ENCODE results near the gene PEAR1.
A peak's percentile ranks its signal among the peaks of the same experiment; 100 is the strongest.

Gene PEAR1

DNA sequence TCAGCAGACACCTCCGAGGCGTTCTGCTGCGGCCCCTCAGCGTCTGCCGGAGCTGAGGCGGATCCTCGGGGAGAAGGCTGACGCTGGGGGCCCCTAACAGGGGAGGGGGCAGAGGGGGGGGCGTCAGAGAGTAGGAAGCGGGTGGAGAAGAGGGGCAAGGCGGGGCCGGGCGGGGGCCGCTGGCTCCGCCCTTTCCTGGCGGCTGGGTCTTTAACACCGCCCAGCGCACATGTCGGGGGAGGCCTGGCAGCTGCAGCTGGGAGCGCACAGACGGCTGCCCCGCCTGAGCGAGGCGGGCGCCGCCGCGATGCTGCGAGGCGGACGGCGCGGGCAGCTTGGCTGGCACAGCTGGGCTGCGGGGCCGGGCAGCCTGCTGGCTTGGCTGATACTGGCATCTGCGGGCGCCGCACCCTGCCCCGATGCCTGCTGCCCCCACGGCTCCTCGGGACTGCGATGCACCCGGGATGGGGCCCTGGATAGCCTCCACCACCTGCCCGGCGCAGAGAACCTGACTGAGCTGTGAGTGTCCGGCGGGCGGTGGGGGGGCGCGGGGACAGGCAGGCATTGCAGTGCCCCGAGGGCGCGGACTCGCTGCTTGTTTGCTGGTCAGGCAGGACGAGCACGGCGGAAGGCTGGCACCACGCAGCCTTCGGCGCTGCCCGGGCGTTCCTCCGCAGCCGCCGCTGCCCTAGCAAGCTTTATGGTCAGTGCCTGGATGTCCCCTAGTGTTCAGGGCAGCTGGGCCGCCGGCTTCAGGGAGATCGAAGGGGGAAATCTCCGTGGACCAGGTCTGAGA is 32.7 kb upstream of the PEAR1 start, which contains the start of gene NTRK1:
Gene NTRK1 (plus strand): TSS at position 238 of the 796 bp plus-strand sequence. CDS start 70 bp downstream, at position 308.
- DNase-seq: peak; percentile 41 to 64

GRCh38 chr1:156862584-156862983 is 30.9 kb upstream of the PEAR1 start:
- DNase-seq: no peak

DNA sequence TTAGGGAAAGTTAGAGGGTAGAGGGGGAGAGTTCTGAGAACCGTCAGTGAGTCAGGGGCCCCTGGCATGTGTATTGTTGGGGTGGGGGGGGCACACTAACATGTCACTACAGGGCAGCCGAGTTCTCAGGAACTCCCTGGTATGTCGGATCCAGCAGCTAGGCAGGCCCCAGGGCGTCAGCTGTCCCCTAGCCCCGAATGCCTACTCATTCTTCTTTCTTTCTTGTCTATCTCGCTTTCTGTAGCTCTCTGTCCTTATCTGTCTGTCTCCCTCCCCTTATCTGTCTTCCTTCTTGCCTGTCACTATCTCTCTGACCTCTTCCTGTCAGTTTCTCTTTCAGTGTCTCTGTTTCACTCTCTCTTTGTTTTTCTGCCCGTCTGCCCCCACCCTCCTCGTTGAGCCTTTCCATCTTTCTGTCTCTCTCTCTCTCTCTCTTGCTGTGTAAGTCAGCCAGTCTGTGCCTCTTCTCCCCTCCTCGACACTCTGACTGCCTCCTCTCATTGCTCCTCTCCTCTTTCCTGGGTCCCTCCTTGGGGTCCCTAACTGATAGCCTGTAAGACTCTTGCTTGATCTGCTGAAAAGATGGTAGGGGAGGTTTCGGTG is 30.4 kb upstream of the PEAR1 start:
- no peak for DNase-seq

DNA sequence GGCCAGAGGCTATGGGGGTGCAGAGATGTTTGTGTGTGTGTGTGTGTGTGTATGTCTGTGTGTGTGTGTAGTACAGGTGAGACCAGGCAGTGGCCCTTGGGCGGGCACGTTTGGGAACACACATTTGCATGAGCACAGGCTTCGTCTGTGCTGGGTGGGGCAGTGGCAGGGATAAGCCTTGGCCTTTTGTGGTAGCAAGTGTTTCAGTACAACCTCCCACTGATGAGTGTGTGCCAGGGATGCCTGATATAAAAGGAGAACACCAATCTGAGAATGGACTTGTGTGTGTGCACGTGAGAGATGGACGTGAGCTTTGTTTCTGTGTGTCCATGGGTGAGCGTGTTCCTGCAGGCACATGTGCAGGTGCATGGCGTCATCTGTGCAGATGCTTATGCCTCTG is 29.9 kb upstream of the PEAR1 start:
- no peak for DNase-seq

- no peak for DNase-seq
Observed at GRCh38 chr1:156864796-156865195, 28.7 kb upstream of the PEAR1 start.

- DNase-seq: no peak
Observed at GRCh38 chr1:156865258-156865657, 28.3 kb upstream of the PEAR1 start.

GRCh38 chr1:156865865-156866248 is 27.7 kb upstream of the PEAR1 start:
- no peak for DNase-seq

GRCh38 chr1:156866249-156866909 is 27.1 kb upstream of the PEAR1 start:
- DNase-seq: no peak

- no peak for DNase-seq
Observed at GRCh38 chr1:156868341-156868740, 25.2 kb upstream of the PEAR1 start.

GRCh38 chr1:156869455-156869854 is 24.1 kb upstream of the PEAR1 start:
- DNase-seq: no peak

GRCh38 chr1:156873659-156874058 is 19.9 kb upstream of the PEAR1 start:
- no peak for DNase-seq

- no peak for DNase-seq
Observed at GRCh38 chr1:156874142-156874541, 19.4 kb upstream of the PEAR1 start.

DNA sequence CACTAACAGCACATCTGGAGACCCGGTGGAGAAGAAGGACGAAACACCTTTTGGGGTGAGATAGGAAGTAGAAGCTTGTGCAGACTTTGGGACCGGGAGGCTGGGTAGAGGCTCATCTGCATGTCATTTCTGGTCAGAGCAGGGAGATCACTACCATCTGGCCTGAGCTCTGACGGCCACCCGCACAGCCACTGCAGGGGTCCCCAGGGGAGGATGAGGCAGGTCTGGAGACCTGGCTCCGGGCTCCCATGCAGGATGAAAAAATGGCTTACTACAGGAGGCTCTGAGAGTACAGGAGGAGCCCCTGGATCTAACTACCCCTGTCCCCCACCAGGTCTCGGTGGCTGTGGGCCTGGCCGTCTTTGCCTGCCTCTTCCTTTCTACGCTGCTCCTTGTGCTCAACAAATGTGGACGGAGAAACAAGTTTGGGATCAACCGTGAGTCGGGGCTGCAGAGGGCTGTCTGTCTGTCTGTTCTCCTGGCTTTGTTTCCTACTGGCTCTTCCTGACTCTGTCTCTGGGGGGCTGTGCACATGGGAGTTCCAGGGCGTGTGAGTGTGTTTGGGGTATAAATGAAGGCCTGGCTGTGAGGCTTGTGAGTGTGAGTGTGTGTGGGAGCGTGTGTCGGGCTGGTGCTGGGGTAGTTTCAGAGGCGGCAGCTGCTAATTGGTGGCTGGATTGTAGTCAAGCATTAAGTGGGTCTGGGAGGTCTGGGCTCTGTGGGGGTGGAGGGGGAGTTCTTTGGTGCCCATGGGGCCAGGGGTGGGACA is 18.8 kb upstream of the PEAR1 start:
- no peak for DNase-seq

DNA sequence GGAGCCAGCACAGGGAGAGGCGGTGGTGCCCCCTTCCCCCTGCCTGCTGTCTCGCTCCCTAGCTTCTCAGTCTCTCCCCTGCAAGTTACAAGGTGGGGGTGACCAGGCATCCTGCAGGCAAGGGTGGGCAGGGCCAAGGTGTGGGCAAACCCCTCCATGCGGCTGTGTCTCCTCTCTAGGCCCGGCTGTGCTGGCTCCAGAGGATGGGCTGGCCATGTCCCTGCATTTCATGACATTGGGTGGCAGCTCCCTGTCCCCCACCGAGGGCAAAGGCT is 18.2 kb upstream of the PEAR1 start:
- DNase-seq: no peak

DNA sequence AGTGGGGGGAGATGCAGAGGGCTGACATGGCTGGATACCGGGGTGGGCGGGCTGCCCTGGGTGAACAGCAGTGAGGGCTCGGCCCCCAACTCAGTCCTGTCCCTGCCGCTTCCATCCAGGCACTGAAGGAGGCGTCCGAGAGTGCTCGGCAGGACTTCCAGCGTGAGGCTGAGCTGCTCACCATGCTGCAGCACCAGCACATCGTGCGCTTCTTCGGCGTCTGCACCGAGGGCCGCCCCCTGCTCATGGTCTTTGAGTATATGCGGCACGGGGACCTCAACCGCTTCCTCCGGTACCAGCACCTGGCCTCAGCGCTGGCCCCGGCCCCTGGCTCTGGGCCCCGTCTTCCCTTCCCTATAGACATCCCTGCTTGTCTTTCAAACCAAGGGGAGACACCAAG is 17.2 kb upstream of the PEAR1 start:
- DNase-seq: no peak

- no peak for DNase-seq
Observed at GRCh38 chr1:156877433-156878170, 15.9 kb upstream of the PEAR1 start.

- no peak for DNase-seq
Observed at GRCh38 chr1:156879876-156880275, 13.6 kb upstream of the PEAR1 start.

- no peak for DNase-seq
Observed at GRCh38 chr1:156880473-156880872, 13.0 kb upstream of the PEAR1 start.

- DNase-seq: no peak
Observed at GRCh38 chr1:156881101-156881500, 12.4 kb upstream of the PEAR1 start.

DNA sequence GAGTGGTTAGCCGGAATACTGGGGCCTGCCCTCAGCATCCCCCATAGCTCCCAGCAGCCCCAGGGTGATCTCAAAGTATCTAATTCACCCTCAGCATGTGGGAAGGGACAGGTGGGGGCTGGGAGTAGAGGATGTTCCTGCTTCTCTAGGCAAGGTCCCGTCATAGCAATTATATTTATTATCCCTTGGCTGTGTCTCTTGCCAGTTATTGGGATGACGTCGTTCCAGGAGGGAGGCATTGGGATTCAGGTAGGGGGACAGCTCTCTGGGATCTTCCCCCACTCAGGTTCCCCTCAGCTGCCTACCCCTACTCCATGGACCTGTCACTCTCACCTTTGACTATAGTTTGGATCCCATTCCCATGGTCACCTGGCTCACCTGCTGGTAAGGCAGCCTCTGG is 11.9 kb upstream of the PEAR1 start:
- DNase-seq: no peak

DNA sequence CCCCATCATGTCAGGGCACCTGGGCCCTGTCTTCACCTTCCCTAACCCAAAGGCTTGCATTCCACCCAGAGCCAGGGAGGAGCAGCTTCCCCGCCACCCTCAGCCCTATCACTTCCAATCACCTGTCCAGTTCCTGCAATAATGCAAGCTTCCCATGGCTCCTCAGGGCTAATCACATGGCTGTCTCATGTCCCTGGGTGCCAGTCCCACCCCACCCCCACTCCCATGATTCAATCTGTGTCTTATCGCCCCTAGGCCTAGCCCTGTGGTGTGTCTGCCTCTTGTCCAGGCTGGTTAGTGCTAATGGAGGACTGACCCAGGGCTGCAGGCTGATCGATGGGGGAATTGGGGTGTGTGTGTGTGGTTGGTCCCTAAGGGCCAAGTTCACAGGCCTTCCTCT is 11.0 kb upstream of the PEAR1 start:
- DNase-seq: no peak

DNA sequence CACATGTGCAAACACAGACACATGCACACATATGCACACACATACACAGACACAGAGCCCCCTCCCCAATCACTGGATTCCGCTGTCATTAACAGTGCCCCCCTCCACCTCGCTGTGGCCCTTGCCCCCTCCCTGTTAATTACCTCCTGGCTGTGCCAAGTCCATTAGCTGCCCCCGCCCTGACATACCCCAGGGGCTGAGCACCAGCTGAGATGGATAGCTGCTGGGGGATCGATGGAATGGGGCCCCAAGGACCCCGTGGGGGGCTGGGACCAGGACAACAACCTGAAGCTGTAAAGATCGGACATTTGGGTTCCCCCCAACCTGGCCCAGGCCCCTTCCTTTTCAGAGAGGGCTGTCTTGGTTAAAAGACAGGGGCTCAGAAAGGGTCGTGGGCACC is 9.6 kb upstream of the PEAR1 start:
- no peak for DNase-seq
